Measurements from ENCODE around the gene GDF10.

Gene GDF10

GRCh38 chr10:47308775-47309174 lies 8.8 kb downstream of the GDF10 start:
- DNase-seq, result no peak
- H3K27ac Mint-ChIP-seq, result no peak overlapping the region
- H3K4me1 Mint-ChIP-seq, result peaks cover 3 to 4% of the 10 kb centered on the region in 2 donors
- no peaks in the 10 kb centered on the region for H3K36me3 Mint-ChIP-seq
- H3K9me3 Mint-ChIP-seq, result no peaks in the 10 kb centered on the region
- peaks cover 14 to 37% of the 10 kb centered on the region in 2 donors for H3K27me3 Mint-ChIP-seq
- no peak overlapping the region for H3K4me3 Mint-ChIP-seq
- no peak for ATAC-seq (replicated peaks)

GRCh38 chr10:47309408-47310089 lies 9.6 kb downstream of the GDF10 start:
- no peak overlapping the region for H3K27ac Mint-ChIP-seq
- peaks cover 3 to 4% of the 10 kb centered on the region in 2 donors for H3K4me1 Mint-ChIP-seq
- ATAC-seq (replicated peaks) (no peak), DNase-seq (no peak)
- H3K27me3 Mint-ChIP-seq, result peaks cover 14 to 31% of the 10 kb centered on the region in 2 donors
- no peaks in the 10 kb centered on the region for H3K9me3 Mint-ChIP-seq
- no peak overlapping the region for H3K4me3 Mint-ChIP-seq
- no peaks in the 10 kb centered on the region for H3K36me3 Mint-ChIP-seq

GRCh38 chr10:47310090-47310505 lies 10.1 kb downstream of the GDF10 start:
- H3K36me3 Mint-ChIP-seq, result no peaks in the 10 kb centered on the region
- peaks cover 14 to 31% of the 10 kb centered on the region in 2 donors for H3K27me3 Mint-ChIP-seq
- no peaks in the 10 kb centered on the region for H3K9me3 Mint-ChIP-seq
- no peak overlapping the region for H3K27ac Mint-ChIP-seq
- ATAC-seq (replicated peaks) (no peak), DNase-seq (no peak)
- peaks cover 3 to 4% of the 10 kb centered on the region in 2 donors for H3K4me1 Mint-ChIP-seq
- H3K4me3 Mint-ChIP-seq, result no peak overlapping the region

- peaks cover 13 to 29% of the 10 kb centered on the region in 2 donors for H3K27me3 Mint-ChIP-seq
- H3K36me3 Mint-ChIP-seq, result no peaks in the 10 kb centered on the region
- H3K27ac Mint-ChIP-seq, result no peak overlapping the region
- H3K4me3 Mint-ChIP-seq, result no peak overlapping the region
- ATAC-seq (replicated peaks) (peak; percentile 8 to 12), DNase-seq (no peak)
- no peaks in the 10 kb centered on the region for H3K9me3 Mint-ChIP-seq
- peaks cover 2 to 3% of the 10 kb centered on the region in 2 donors for H3K4me1 Mint-ChIP-seq
These were observed 11.4 kb downstream of the GDF10 start for GRCh38 chr10:47311193-47311931.

GRCh38 chr10:47311932-47312662 lies 12.1 kb downstream of the GDF10 start:
- Mint-ChIP-seq H3K27ac (no peak overlapping the region), H3K4me1 (peaks cover 0 to 2% of the 10 kb centered on the region in 2 donors), H3K27me3 (peaks cover 9 to 22% of the 10 kb centered on the region in 2 donors), H3K9me3 (no peaks in the 10 kb centered on the region), H3K36me3 (no peaks in the 10 kb centered on the region), H3K4me3 (no peak overlapping the region)
- ATAC-seq (replicated peaks) (peak; percentile 96 to 98), DNase-seq (peak; percentile 72)

DNA sequence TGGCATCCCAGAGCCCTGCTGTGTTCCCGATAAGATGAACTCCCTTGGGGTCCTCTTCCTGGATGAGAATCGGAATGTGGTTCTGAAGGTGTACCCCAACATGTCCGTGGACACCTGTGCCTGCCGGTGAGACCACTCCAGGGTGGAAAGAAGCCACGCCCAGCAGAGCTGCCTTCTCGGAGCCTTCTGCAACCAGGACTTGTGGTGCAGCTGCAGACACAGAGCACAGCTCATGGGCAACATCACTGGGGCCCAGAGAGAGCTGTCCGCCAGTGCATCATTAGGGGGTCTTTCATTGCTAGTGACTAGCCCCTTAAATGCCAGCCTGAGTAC lies 12.6 kb downstream of the GDF10 start:
- no peak overlapping the region for H3K27ac Mint-ChIP-seq
- no peaks in the 10 kb centered on the region for H3K36me3 Mint-ChIP-seq
- H3K27me3 Mint-ChIP-seq, result peaks cover 9 to 22% of the 10 kb centered on the region in 2 donors
- no peak for ATAC-seq (replicated peaks)
- H3K4me3 Mint-ChIP-seq, result no peak overlapping the region
- H3K9me3 Mint-ChIP-seq, result no peaks in the 10 kb centered on the region
- no peak for DNase-seq
- H3K4me1 Mint-ChIP-seq, result peaks cover 0 to 2% of the 10 kb centered on the region in 2 donors

- Mint-ChIP-seq H3K9me3 (peaks cover 0 to 3% of the 10 kb centered on the region in 2 donors), H3K4me3 (no peak overlapping the region), H3K4me1 (peaks cover 2 to 4% of the 10 kb centered on the region in 2 donors), H3K27me3 (peaks cover 5 to 14% of the 10 kb centered on the region in 2 donors), H3K27ac (no peak overlapping the region), H3K36me3 (no peaks in the 10 kb centered on the region)
- DNase-seq (no peak), ATAC-seq (replicated peaks) (no peak)
These were observed 14.5 kb downstream of the GDF10 start for GRCh38 chr10:47314416-47314970.

DNA sequence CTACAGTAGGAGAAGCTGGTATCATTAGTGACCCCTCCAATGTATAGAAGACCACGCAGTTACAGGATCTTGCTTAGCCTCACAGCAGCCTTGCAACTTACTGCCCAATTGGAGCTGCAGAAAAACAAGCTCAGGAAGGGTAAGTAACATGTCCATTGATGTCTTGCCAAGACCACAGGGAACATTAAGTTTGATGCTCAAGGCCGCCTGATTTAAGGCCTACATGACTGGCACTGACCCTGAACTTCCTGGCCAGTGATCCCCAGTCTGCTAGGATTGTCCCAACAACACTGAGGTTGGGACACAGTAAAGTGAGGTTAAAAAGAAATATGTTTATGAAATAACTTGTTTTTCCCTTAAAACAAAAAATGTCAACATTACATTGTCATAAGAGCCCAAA lies 15.4 kb downstream of the GDF10 start:
- peaks cover 2 to 4% of the 10 kb centered on the region in 2 donors for H3K4me1 Mint-ChIP-seq
- H3K9me3 Mint-ChIP-seq, result peaks cover 0 to 3% of the 10 kb centered on the region in 2 donors
- H3K27ac Mint-ChIP-seq, result no peak overlapping the region
- DNase-seq (no peak), ATAC-seq (replicated peaks) (no peak)
- H3K36me3 Mint-ChIP-seq, result no peaks in the 10 kb centered on the region
- no peak overlapping the region for H3K4me3 Mint-ChIP-seq
- peaks cover 4 to 12% of the 10 kb centered on the region in 2 donors for H3K27me3 Mint-ChIP-seq

GRCh38 chr10:47316131-47316530 lies 16.1 kb downstream of the GDF10 start:
- H3K4me1 Mint-ChIP-seq, result peaks cover 2 to 4% of the 10 kb centered on the region in 2 donors
- no peak overlapping the region for H3K27ac Mint-ChIP-seq
- H3K27me3 Mint-ChIP-seq, result peaks cover 4 to 9% of the 10 kb centered on the region in 2 donors
- H3K4me3 Mint-ChIP-seq, result no peak overlapping the region
- H3K36me3 Mint-ChIP-seq, result no peaks in the 10 kb centered on the region
- H3K9me3 Mint-ChIP-seq, result peaks cover 0 to 3% of the 10 kb centered on the region in 2 donors
- ATAC-seq (replicated peaks) (no peak), DNase-seq (no peak)

- Mint-ChIP-seq H3K36me3 (no peaks in the 10 kb centered on the region), H3K27me3 (peaks cover 5 to 10% of the 10 kb centered on the region in 2 donors), H3K9me3 (peaks cover 0 to 3% of the 10 kb centered on the region in 2 donors), H3K4me3 (no peak overlapping the region), H3K4me1 (peaks cover 0 to 4% of the 10 kb centered on the region in 2 donors), H3K27ac (no peak overlapping the region)
- ATAC-seq (replicated peaks), result no peak
- no peak for DNase-seq
These were observed 17.3 kb downstream of the GDF10 start for GRCh38 chr10:47317251-47317650.

DNA sequence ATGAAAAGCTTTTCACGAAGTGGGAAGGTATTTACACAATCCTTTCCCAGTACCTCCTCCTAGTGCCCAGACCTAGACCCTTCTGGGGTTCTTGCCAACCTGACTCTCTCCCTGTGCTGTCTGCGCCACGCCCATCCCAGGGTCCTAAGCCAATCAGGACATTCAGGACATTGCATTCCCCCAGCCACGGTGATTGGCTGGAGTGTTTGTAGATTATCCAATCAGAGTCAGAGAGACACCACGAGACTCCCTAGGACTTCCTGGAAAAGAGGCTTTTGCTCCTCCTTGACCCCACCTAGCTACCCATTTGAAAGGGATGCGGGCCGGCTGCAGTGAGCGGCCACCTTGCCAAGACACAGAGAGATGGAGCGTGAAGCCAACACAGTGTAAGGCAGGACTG lies 18.7 kb downstream of the GDF10 start:
- ATAC-seq (replicated peaks) (no peak), DNase-seq (no peak)
- peaks cover 0 to 4% of the 10 kb centered on the region in 2 donors for H3K4me1 Mint-ChIP-seq
- peaks cover 0 to 3% of the 10 kb centered on the region in 2 donors for H3K9me3 Mint-ChIP-seq
- H3K36me3 Mint-ChIP-seq, result no peaks in the 10 kb centered on the region
- H3K27me3 Mint-ChIP-seq, result peaks cover 11 to 17% of the 10 kb centered on the region in 2 donors
- no peak overlapping the region for H3K27ac Mint-ChIP-seq
- no peak overlapping the region for H3K4me3 Mint-ChIP-seq

- H3K27ac Mint-ChIP-seq, result no peak overlapping the region
- ATAC-seq (replicated peaks), result no peak
- no peaks in the 10 kb centered on the region for H3K36me3 Mint-ChIP-seq
- peaks cover 0 to 3% of the 10 kb centered on the region in 2 donors for H3K9me3 Mint-ChIP-seq
- H3K27me3 Mint-ChIP-seq, result peaks cover 11 to 18% of the 10 kb centered on the region in 2 donors
- peaks cover 0 to 4% of the 10 kb centered on the region in 2 donors for H3K4me1 Mint-ChIP-seq
- DNase-seq, result no peak
- no peak overlapping the region for H3K4me3 Mint-ChIP-seq
These were observed 19.8 kb downstream of the GDF10 start for GRCh38 chr10:47319784-47320183.

DNA sequence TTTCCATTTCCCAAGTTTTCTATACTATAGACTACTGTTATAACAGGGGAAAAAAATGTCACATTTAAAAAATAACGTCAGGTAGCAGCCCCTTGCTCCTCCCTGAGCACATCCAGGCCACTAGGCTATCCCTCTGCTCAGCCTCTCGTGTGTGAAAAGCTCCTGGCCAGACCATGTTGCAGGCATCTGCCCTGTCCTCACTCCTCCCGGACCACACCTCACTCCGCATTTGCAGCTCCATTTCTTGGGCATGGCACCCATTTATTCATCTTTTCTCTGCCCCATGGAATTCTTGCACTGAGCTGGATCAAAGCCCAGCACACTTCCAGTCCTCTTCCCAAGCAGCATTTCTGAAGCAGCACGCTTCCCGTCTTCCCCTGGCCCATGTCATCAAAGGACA lies 20.8 kb downstream of the GDF10 start:
- DNase-seq, result no peak
- Mint-ChIP-seq H3K4me1 (peaks cover 0 to 4% of the 10 kb centered on the region in 2 donors), H3K36me3 (no peaks in the 10 kb centered on the region), H3K27me3 (peaks cover 11 to 22% of the 10 kb centered on the region in 2 donors), H3K4me3 (no peak overlapping the region), H3K27ac (no peak overlapping the region), H3K9me3 (peaks cover 0 to 3% of the 10 kb centered on the region in 2 donors)
- no peak for ATAC-seq (replicated peaks)

GRCh38 chr10:47321521-47322195 lies 21.7 kb downstream of the GDF10 start:
- Mint-ChIP-seq H3K4me1 (peaks cover 0 to 4% of the 10 kb centered on the region in 2 donors), H3K9me3 (peaks cover 0 to 3% of the 10 kb centered on the region in 2 donors), H3K4me3 (no peak overlapping the region), H3K27ac (no peak overlapping the region), H3K36me3 (no peaks in the 10 kb centered on the region), H3K27me3 (peaks cover 11 to 22% of the 10 kb centered on the region in 2 donors)
- DNase-seq (no peak), ATAC-seq (replicated peaks) (no peak)
